RWPE2 (cell line): ENCODE measurements around the gene MSTO1.

ENCODE experiments used
- ATAC-seq: fragments of 200-7000 bp; cut with Tn5 transposase; 3 replicates; pipeline ENCODE4 v1.9.1; 2021; ENCODE audit warnings: low read depth
- DNase-seq: peaks from one replicate; pipeline ENCODE4 v3.0.0-alpha.2; 2020; ENCODE audit warnings: low spot score
- H3K27ac ChIP-seq: fragments of 450-650 bp; 2 replicates; pipeline ENCODE4 v1.5.1; 2017; ENCODE audit warnings: mild to moderate bottlenecking; ENCODE audit not compliant: poor library complexity, severe bottlenecking
- H3K27me3 ChIP-seq: fragments of 250-450 bp; sonication (Bioruptor Pico); 2 replicates; pipeline ENCODE4 v1.5.1; 2021; ENCODE audit warnings: mild to moderate bottlenecking, moderate library complexity; ENCODE audit not compliant: insufficient read depth, poor library complexity, severe bottlenecking
- H3K36me3 ChIP-seq: fragments of 250-450 bp; sonication (Bioruptor Pico); 2 replicates; pipeline ENCODE4 v1.5.1; 2020; ENCODE audit warnings: low read depth, mild to moderate bottlenecking, moderate library complexity
- H3K4me1 ChIP-seq: fragments of 250-450 bp; sonication (Bioruptor Pico); 2 replicates; pipeline ENCODE4 v1.5.1; 2021; ENCODE audit warnings: mild to moderate bottlenecking, moderate library complexity; ENCODE audit not compliant: insufficient read depth, poor library complexity, severe bottlenecking
- H3K4me3 ChIP-seq: fragments of 250-450 bp; sonication (Bioruptor Pico); 2 replicates; pipeline ENCODE4 v1.5.1; 2021; ENCODE audit warnings: mild to moderate bottlenecking, moderate library complexity; ENCODE audit not compliant: severe bottlenecking
- H3K9me3 ChIP-seq: fragments of 250-450 bp; sonication (Bioruptor Pico); 2 replicates; pipeline ENCODE4 v1.5.1; 2021; ENCODE audit warnings: mild to moderate bottlenecking, moderate library complexity; ENCODE audit not compliant: severe bottlenecking
- TF ChIP-seq, protein P1 (sequence below): fragments of 450-650 bp; IDR thresholded peaks from one replicate; pipeline ENCODE4 v1.5.1; 2017; ENCODE audit warnings: mild to moderate bottlenecking, moderate library complexity; ENCODE audit not compliant: poor library complexity, severe bottlenecking

The MSTO1 gene

DNA sequence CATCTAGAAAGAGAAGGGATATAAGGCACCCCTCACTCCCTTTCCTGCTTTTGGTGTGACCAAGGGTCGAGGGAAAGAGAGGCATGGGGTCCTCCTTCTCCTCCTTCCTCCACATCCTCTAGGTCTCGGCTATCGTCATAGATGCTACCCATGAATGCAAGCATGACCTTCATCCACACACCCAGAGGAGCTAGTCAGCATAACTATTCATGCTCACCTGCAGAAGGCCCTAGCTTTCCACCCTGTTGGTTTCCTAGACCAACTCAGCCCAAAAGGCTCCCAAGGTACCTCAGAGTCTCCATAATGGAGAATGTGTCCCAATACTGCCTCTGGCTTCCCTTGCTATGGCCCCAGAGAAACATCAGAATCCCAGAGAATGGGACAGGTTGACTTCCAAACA is 33.2 kb downstream of the MSTO1 start:
- no peaks in the 10 kb centered on the region for H3K27me3 ChIP-seq
- no peak for ATAC-seq
- H3K4me3 ChIP-seq, result no peak overlapping the region
- H3K27ac ChIP-seq, result no peak overlapping the region
- peaks cover 12% of the 10 kb centered on the region for H3K9me3 ChIP-seq
- H3K4me1 ChIP-seq, result peaks cover 20% of the 10 kb centered on the region
- DNase-seq, result no peak
- TF ChIP-seq, protein P1, sequence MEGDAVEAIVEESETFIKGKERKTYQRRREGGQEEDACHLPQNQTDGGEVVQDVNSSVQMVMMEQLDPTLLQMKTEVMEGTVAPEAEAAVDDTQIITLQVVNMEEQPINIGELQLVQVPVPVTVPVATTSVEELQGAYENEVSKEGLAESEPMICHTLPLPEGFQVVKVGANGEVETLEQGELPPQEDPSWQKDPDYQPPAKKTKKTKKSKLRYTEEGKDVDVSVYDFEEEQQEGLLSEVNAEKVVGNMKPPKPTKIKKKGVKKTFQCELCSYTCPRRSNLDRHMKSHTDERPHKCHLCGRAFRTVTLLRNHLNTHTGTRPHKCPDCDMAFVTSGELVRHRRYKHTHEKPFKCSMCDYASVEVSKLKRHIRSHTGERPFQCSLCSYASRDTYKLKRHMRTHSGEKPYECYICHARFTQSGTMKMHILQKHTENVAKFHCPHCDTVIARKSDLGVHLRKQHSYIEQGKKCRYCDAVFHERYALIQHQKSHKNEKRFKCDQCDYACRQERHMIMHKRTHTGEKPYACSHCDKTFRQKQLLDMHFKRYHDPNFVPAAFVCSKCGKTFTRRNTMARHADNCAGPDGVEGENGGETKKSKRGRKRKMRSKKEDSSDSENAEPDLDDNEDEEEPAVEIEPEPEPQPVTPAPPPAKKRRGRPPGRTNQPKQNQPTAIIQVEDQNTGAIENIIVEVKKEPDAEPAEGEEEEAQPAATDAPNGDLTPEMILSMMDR, result no peak
- H3K36me3 ChIP-seq, result peaks cover 5% of the 10 kb centered on the region

DNA sequence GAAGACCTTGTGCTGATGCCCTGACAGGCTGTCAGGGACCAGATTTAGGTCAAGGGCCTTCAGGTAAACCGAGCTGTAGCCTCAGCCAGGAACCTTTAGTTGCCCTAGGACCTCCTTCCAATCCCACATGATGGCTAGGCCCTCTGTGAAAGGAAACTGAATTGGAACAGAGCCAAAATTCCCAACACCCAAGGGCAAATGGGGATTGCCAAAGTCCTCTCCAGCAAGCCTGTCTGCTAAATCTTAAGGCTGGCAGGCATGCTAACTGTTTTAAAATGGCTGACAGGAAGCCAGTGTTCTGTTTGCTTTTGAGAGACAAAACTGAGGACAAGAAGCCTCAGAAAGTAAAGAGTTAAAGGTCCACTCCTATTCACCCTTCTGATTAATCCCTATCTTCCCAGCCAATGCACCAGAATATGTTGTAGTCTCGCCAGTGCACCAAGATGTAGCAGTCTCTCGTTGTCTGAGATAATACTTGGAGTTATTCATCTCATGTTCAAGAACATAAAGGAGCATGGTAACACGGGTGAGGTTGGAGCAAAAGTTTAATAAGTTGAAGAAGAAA is 35.1 kb downstream of the MSTO1 start:
- peaks cover 12% of the 10 kb centered on the region for H3K9me3 ChIP-seq
- DNase-seq (no peak), ATAC-seq (no peak)
- peak overlapping the region; percentile 77 for H3K27ac ChIP-seq
- no peak overlapping the region for H3K4me3 ChIP-seq
- TF ChIP-seq, protein P1, result no peak
- peaks cover 5% of the 10 kb centered on the region for H3K36me3 ChIP-seq
- no peaks in the 10 kb centered on the region for H3K27me3 ChIP-seq
- peaks cover 20% of the 10 kb centered on the region for H3K4me1 ChIP-seq

DNA sequence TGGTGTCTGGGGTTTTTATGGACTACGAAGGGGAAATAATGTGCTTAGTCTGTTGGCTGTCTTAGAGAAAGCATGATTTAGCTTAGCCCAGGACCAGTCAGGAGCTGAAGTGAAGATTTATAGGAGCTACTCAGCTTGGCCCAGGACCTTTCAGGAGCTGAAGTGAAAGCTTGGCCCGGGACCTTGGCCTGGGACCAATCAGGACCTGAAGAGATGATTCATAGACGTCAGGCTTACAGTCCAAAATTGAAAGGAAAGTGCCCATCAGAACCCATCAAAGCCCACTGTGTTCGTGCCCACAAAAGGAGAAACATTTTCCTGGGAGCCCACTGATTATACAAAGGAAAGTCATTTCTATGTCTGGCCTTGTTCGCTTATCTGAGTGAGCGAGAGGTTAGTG is 35.6 kb downstream of the MSTO1 start:
- H3K27ac ChIP-seq, result peak overlapping the region; percentile 77
- H3K4me1 ChIP-seq, result peaks cover 23% of the 10 kb centered on the region
- H3K36me3 ChIP-seq, result peaks cover 5% of the 10 kb centered on the region
- H3K9me3 ChIP-seq, result peaks cover 12% of the 10 kb centered on the region
- TF ChIP-seq, protein P1, result no peak
- ATAC-seq (no peak), DNase-seq (no peak)
- H3K27me3 ChIP-seq, result no peaks in the 10 kb centered on the region
- no peak overlapping the region for H3K4me3 ChIP-seq

DNA sequence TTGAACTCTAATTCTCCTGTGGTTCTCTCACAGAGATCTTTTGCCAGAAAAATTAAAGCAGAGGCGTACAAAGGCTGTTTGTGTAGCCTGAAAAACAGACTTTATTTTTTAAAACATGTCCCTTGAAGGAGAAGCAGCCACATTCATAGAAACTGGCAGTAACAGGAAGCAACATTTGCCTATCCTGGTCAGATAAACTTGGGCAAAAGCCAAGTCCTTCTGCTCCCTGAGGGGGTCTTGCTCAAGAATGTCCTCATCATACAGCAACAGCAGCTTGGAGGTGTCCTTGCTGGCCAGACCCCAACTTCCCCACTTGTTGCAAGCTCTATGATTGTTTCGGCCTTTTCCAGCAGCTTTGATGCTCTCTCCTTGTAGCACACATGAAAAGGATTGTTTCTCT is 36.3 kb downstream of the MSTO1 start:
- TF ChIP-seq, protein P1, result no peak
- peaks cover 12% of the 10 kb centered on the region for H3K9me3 ChIP-seq
- peaks cover 26% of the 10 kb centered on the region for H3K4me1 ChIP-seq
- H3K27ac ChIP-seq, result peak overlapping the region; percentile 77
- no peak for DNase-seq
- H3K36me3 ChIP-seq, result peaks cover 5% of the 10 kb centered on the region
- no peak overlapping the region for H3K4me3 ChIP-seq
- H3K27me3 ChIP-seq, result no peaks in the 10 kb centered on the region
- no peak for ATAC-seq
